GM23338 (cell line): ENCODE data around the gene TPP1. TPM values are rescaled to one million over a fixed set of nuclear protein-coding genes. Genes with fewer than 3 reads are reported as not detected.

Experiments
- polyA plus RNA-seq: library from polyadenylated mRNA; unstranded; fragments of >200 nt; fragmentation: Nextera tagmentation; extraction: Ambion mirVana; gene quantifications from 2 replicates; pipeline ENCODE4 v1.2.1, GENCODE V29; 2016
- total RNA-seq: library from RNA; depleted of rRNA; stranded (reverse); fragments of >200 nt; shearing (Covaris generic); gene quantifications from 2 replicates; pipeline ENCODE4 v1.2.3, GENCODE V29; 2014; rRNA removed

Gene TPP1
- total and polyA plus RNA-seq, 2 experiments from 2014 or later, result 21.7 to 49.7 TPM

Other genes starting within 250 kb of the TPP1 start
- 0.70 and 0.76 TPM in 2 replicates for gene SMPD1, start 228.9 kb downstream of the TPP1 start, total RNA-seq
- 0.92 and 0.97 TPM in 2 replicates for gene SMPD1, start 228.9 kb downstream of the TPP1 start, polyA plus RNA-seq
- 24.7 and 26.6 TPM in 2 replicates for gene APBB1, start 200.3 kb downstream of the TPP1 start, total RNA-seq
- gene APBB1, start 200.3 kb downstream of the TPP1 start, polyA plus RNA-seq, result 10.6 and 12.1 TPM in 2 replicates
- 0.50 and 0.63 TPM in 2 replicates for gene HPX, start 178.4 kb downstream of the TPP1 start, total RNA-seq
- 0.47 and 0.71 TPM in 2 replicates for gene HPX, start 178.4 kb downstream of the TPP1 start, polyA plus RNA-seq
- gene TRIM3, start 145.5 kb downstream of the TPP1 start, total RNA-seq, result 15.0 and 21.1 TPM in 2 replicates
- gene TRIM3, start 145.5 kb downstream of the TPP1 start, polyA plus RNA-seq, result 7.3 and 7.9 TPM in 2 replicates
- 61.5 and 65.4 TPM in 2 replicates for gene ARFIP2, start 138.1 kb downstream of the TPP1 start, total RNA-seq
- 34.8 and 35.4 TPM in 2 replicates for gene ARFIP2, start 138.1 kb downstream of the TPP1 start, polyA plus RNA-seq
- 54.2 and 76.4 TPM in 2 replicates for gene TIMM10B, start 137.9 kb downstream of the TPP1 start, total RNA-seq
- 25.0 and 30.8 TPM in 2 replicates for gene TIMM10B, start 137.9 kb downstream of the TPP1 start, polyA plus RNA-seq
- gene DNHD1, start 122.1 kb downstream of the TPP1 start, total RNA-seq, result 7.2 and 9.6 TPM in 2 replicates
- 2.5 and 3.6 TPM in 2 replicates for gene DNHD1, start 122.1 kb downstream of the TPP1 start, polyA plus RNA-seq
- 7.4 and 9.8 TPM in 2 replicates for gene RRP8, start 15.8 kb downstream of the TPP1 start, total RNA-seq
- 13.5 and 13.7 TPM in 2 replicates for gene RRP8, start 15.8 kb downstream of the TPP1 start, polyA plus RNA-seq
- 75.1 and 91.0 TPM in 2 replicates for gene ILK, start 15.6 kb downstream of the TPP1 start, total RNA-seq
- gene ILK, start 15.6 kb downstream of the TPP1 start, polyA plus RNA-seq, result 62.6 and 64.5 TPM in 2 replicates
- gene TAF10, start 7.2 kb downstream of the TPP1 start, total RNA-seq, result 102 and 108 TPM in 2 replicates
- 253 and 277 TPM in 2 replicates for gene TAF10, start 7.2 kb downstream of the TPP1 start, polyA plus RNA-seq
- 16.5 and 20.7 TPM in 2 replicates for gene DCHS1, start 36.4 kb upstream of the TPP1 start, total RNA-seq
- gene DCHS1, start 36.4 kb upstream of the TPP1 start, polyA plus RNA-seq, result 1.9 and 2.3 TPM in 2 replicates
- 26.7 and 53.8 TPM in 2 replicates for gene MRPL17, start 63.9 kb upstream of the TPP1 start, total RNA-seq
- 81.8 and 85.5 TPM in 2 replicates for gene MRPL17, start 63.9 kb upstream of the TPP1 start, polyA plus RNA-seq
- gene OR2AG2, start 152.6 kb upstream of the TPP1 start, total RNA-seq, result 0.31 and 0.45 TPM in 2 replicates
- gene OR2AG2, start 152.6 kb upstream of the TPP1 start, polyA plus RNA-seq, result 0.11 and 0.26 TPM in 2 replicates
- 0.04 TPM in 1 of 2 replicates, not detected in the other for gene OR2AG1, start 163.6 kb upstream of the TPP1 start, total RNA-seq
- 0.07 and 0.16 TPM in 2 replicates for gene OR2AG1, start 163.6 kb upstream of the TPP1 start, polyA plus RNA-seq
- 0.97 and 1.7 TPM in 2 replicates for gene OR6A2, start 180.3 kb upstream of the TPP1 start, total RNA-seq
- gene OR6A2, start 180.3 kb upstream of the TPP1 start, polyA plus RNA-seq, result 0.06 and 0.07 TPM in 2 replicates
- gene OR10A5, start 226.3 kb upstream of the TPP1 start, total RNA-seq, result not detected in 2 replicates
- 0.37 TPM in 1 of 2 replicates, not detected in the other for gene OR10A5, start 226.3 kb upstream of the TPP1 start, polyA plus RNA-seq
- not detected in 2 replicates for gene OR10A2, start 243.6 kb upstream of the TPP1 start, total RNA-seq
- 0.14 and 0.27 TPM in 2 replicates for gene OR10A2, start 243.6 kb upstream of the TPP1 start, polyA plus RNA-seq